HG02763 (cell line): ENCODE data around the gene ANKRD11.
"Not testable (repeated sequence)": the region's sequence is repeated elsewhere in the genome, so short reads cannot be mapped to it uniquely, and the experiment has no call there.

ENCODE experiments used
- ATAC-seq: cut with Tn5 transposase; IDR thresholded peaks from one replicate; pipeline ENCODE4 v1.9.1; 2021; ENCODE audit warnings: mild to moderate bottlenecking, moderate library complexity; ENCODE audit not compliant: unreplicated experiment

Gene ANKRD11

DNA sequence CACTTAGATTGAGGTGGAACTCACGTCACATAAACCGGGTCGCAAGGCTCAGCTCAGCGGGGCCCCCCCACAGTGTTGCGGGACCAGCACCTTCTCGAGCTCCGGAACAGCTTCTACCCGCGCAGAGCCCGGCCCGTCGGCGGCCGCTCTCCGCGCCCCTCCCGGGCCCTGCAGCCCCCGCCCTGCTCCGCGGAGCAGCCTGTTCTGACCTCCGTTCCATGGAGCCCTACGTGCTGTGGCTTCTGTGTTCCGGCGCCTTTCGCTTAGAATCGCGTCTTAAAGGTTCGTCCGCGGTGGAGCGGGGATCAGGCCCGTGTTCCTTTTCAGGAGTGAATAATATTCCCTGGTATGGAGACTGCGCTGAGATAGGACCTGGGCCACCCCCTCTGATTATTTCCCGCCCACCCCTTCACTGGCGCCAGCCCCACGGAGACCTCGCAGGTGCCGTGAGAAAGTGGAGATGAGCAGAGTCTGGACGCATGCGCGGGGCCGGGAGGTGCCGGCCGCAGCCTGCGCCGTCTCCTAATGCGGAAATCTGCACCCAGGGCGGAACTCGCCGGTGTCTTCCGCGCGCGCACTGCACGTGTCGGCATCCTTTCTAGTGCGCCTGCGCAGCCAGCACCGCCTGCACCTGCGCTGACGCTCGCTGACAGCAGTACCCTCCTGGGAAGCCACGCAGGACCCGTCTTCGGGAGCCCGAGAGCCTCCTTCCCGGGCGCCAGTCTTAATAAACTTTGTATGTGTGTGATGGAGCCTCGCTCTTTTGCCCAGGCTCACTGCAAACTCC, 242.0 kb downstream of the ANKRD11 start:
- ATAC-seq: no peak

DNA sequence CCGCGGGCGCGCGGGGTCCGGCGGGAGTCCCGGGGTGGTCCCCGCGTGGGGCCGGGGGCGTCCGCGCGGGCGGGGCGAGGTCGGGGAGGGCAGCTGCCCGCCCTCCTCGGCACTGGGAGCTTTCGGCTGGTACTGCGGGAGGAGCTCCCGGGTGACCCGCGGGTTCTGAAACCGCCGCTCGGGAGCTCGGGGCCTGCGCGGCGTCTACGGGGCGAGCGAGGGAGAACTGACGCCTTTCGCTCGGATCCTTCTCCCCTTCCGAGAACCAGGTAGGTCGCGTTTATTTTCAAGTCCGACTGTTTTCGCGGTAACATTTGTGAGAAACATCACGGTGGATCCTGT, 242.7 kb downstream of the ANKRD11 start:
- not testable (repeated sequence) for ATAC-seq

DNA sequence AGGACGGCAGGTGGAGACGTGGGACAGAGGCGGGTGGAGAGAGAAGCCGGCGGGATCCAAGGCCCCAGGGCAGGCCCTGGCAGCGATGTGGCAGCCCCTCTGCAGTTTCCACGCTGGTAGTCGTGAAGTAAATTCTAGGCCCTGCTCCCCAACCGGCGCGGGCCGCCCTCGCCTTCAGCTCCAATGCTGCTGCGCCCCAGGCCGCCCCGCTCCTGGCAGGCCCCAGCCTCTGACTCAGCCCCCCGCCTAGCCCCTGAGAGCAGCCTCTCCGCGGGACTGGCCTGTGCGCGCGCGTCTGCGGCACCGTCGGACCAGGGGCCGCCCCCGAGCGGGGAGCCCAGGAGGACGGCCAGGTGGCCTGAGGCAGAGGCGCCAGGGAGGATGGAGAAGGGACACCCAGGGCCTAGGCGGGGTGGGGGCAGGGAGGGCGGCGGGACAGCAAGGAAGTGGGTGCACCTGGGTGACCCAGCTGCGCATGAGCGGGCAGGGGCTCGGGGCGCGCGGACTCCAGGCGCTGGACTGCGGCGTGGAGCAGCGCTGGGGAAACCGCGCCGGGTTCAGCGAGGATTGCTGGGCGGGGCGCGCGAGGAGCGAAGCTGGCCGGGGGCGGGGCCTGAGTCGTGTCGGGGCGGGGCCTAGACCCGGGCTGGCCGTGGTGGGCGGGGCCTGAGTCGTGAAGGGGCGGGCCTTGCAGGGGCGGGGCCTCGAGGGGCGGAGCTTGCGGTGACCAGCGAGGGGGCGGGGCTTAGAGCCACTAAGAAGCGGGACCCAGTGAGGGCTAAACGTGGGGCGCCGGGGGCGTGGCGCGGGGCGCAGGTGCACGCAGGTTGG, 243.2 kb downstream of the ANKRD11 start:
- peak; percentile 73 for ATAC-seq

- ATAC-seq: no peak
Observed at GRCh38 chr16:89246383-89246902, 243.9 kb downstream of the ANKRD11 start.

DNA sequence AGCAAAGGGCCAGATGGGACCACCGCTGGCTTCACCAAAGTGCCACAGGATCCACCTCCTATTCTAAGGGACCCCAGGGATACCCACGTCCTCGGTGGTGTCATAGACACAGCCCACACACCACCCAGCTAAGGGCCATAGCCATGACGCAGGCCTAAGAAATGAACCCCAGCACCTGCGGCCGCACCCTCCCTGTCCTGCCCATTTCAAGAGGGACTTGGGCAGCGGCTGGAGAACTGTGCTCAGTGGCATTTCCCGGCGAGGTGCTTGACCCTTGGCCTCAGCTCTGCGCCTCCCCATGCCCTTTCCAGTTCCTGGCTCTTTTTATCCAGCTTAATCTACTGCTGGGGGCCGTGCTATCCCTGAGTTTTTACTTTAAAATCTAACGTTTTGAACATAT, 245.6 kb downstream of the ANKRD11 start:
- no peak for ATAC-seq

DNA sequence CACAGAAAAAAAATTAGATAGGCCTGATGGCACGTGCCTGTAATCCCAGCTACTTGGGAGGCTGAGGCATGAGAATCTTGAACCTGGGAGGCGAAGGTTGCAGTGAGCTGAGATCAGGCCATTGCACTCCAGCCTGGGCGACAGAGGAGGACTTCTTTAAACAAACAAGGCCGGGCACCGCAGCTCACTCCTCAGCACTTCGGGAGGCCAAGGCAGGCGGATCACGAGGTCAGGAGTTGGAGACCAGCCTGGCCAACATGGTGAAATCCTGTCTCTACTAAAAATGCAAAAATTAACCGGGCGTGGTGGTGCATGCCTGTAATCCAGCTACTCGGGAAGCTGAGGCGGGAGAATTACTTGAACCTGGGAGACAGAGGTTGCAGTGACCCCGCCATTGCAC, 246.1 kb downstream of the ANKRD11 start:
- ATAC-seq: not testable (repeated sequence)

DNA sequence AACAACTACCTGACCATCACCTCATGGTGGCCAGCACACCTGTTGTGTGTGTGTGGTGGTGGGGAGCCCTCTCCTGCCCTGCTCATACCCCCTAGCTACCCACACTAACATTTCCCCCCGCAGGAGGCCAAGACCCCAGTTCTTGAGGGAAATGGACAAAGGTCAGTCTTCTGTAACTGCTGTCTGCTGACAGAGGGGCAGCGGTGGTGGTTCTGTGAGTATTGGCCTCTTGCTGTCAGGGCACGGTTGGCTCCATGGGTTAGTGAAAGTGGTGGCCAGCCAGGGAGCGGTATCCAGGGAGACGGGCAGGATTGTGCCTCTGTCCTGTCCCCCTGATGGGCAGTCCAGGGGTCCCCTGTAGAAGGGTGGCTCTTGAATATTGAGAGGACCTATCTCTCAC, 246.7 kb downstream of the ANKRD11 start:
- no peak for ATAC-seq

DNA sequence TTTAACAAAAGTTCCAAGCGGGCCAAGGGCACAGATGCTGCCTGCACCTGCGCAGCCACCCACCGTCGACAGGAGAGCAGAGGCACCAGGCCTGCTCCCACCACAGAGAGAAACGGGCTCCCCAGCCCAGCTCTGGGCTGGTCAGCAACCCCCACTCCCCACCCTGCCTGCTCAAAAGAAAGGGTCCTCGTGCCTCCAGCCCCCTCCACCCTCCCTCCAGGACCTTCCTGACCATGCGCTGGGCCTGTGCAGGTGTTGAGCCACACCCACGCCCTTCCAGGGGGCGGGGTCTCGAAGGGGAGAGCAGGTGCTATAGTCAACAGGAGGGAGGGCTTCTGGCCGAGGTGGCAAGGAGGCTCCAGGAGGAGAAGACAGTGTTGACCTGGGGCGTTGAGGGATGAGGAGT, 247.6 kb downstream of the ANKRD11 start:
- no peak for ATAC-seq

DNA sequence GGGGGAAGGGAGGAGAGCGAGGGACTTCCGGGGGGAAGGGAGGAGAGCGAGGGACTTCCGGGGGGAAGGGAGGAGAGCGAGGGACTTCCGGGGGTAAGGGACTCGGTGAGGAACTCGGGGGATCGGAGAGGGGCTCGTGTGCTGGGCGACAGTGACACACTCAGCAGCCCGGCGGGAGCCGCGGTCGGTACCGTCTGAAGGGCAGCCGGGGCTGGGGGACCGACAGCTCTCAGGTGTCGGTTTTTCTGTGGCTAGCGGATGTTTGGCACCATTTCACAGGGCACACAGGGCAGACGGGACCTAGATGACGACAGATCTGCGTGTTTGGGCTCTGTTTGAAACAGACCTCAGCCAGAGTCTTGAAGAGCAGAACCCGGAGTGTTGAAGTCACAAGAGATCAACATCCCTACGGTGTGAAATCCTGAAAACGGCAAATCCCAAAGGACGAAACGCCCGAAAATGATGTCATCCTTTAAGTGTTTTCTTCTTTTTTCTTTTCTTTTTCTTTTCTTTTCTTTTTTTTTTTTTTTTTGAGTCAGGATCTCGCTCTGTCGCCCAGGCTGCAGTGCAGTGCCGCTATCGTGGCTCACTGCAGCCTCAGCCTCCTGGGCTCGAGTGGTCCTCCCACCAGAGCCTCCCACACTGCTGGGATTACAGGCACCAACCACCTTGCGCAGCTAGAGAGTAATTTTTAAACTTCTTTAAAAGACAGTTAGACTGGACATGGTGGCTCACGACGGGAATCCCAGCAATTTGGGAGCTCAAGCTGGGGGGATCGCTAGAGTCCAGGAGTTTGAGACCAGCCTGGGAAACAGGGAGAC, 249.0 kb downstream of the ANKRD11 start:
- ATAC-seq: peak; percentile 66

GRCh38 chr16:89237733-89238132, 252.6 kb downstream of the ANKRD11 start:
- ATAC-seq: no peak

- ATAC-seq: no peak
Observed at GRCh38 chr16:89233678-89234490, 256.5 kb downstream of the ANKRD11 start.

DNA sequence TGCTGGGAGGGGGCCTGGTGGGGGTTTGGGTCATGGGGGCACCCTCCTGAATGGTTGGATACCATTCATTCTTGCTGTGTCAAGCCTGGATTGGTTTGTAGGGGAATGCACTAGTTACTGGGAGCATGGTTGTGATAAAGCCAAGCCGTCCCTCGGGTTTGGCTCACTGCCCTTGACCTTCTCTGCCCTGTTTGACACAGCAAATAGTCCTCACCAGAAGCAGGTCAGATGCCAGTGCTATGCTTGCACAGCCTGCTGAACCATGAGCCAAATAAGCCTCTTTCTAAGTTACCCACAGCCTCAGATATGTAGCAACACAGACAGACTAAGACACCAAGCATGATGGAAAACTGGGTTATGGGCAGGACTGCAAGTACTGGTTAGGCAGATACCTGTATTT, 258.3 kb downstream of the ANKRD11 start:
- no peak for ATAC-seq

GRCh38 chr16:89230255-89230654, 260.1 kb downstream of the ANKRD11 start:
- no peak for ATAC-seq

DNA sequence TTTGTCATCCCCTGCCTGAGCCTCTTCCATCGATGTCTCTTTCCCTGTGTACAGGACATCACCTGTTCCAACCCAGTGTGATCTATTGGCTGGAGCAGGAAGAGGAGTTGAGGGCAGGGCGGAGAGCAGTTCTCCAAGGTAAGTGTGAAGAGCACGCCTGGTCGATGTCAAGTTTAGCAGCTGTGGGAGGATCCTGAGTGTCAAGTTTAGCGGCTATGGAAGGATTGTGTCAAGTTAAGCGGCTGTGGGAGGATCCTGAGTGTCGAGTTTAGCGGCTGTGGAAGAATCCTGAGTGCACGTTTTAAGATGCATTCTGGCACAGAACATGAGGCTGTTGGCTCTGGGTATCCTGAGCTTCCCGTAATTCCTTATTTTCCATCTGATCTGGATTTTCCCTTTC, 265.7 kb downstream of the ANKRD11 start:
- no peak for ATAC-seq

- no peak for ATAC-seq
Observed at GRCh38 chr16:89222931-89223330, 267.4 kb downstream of the ANKRD11 start.

DNA sequence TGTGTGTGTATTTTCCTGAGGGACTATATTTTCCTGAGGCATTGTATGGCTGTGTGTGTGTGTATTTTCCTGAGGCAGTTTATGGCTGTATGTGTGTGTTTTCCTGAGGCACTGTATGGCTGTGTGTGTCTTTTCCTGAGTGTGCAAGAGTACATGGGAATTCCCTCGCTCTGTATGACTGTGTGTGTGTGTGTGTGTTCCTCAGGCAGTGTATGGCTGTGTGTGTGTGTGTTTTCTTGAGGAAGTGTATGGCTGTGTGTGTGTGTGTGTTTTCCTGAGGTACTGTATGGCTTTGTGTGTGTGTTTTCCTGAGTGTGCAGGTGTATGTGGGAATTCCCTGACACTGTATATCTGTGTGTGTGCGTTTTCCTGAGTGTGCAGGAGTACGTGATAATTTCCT, 268.8 kb downstream of the ANKRD11 start:
- ATAC-seq: no peak

GRCh38 chr16:89219365-89219764, 271.0 kb downstream of the ANKRD11 start:
- no peak for ATAC-seq
